NCI-H146 treated with DMSO at 0.1 percent for 48 hours (cell line): ENCODE measurements around the gene HDGFL2.

Experiments
- DNase-seq: peaks from one replicate; lab custom pipeline; 2025; ENCODE audit not compliant: unreplicated experiment; lab: John Stamatoyannopoulos, UW

Gene HDGFL2

GRCh38 chr19:4496304-4496703 is 24.2 kb downstream of the HDGFL2 start:
- no peak for DNase-seq

- DNase-seq, result no peak
Measured at GRCh38 chr19:4497770-4498389, 25.8 kb downstream of the HDGFL2 start.

GRCh38 chr19:4498694-4499093 is 26.6 kb downstream of the HDGFL2 start:
- no peak for DNase-seq

GRCh38 chr19:4499318-4499717 is 27.2 kb downstream of the HDGFL2 start:
- no peak for DNase-seq

GRCh38 chr19:4499855-4500254 is 27.8 kb downstream of the HDGFL2 start:
- no peak for DNase-seq

GRCh38 chr19:4500841-4501591 is 28.9 kb downstream of the HDGFL2 start:
- DNase-seq, result no peak

GRCh38 chr19:4501691-4502090 is 29.6 kb downstream of the HDGFL2 start:
- DNase-seq, result no peak

- no peak for DNase-seq
Measured at GRCh38 chr19:4502282-4503131, 30.4 kb downstream of the HDGFL2 start.

GRCh38 chr19:4503132-4503824 is 31.2 kb downstream of the HDGFL2 start:
- DNase-seq, result no peak

- DNase-seq, result no peak
Measured at GRCh38 chr19:4503825-4504170, 31.7 kb downstream of the HDGFL2 start.

GRCh38 chr19:4504297-4504701 is 32.2 kb downstream of the HDGFL2 start:
- DNase-seq, result no peak

- DNase-seq, result no peak
Measured at GRCh38 chr19:4504891-4505569, 32.9 kb downstream of the HDGFL2 start.

GRCh38 chr19:4505570-4506448 is 33.7 kb downstream of the HDGFL2 start:
- no peak for DNase-seq

GRCh38 chr19:4506449-4507149 is 34.5 kb downstream of the HDGFL2 start:
- no peak for DNase-seq

GRCh38 chr19:4507150-4507452 is 35.0 kb downstream of the HDGFL2 start:
- no peak for DNase-seq

GRCh38 chr19:4507804-4508203 is 35.7 kb downstream of the HDGFL2 start:
- DNase-seq, result no peak

- no peak for DNase-seq
Measured at GRCh38 chr19:4508698-4509097, 36.6 kb downstream of the HDGFL2 start.

GRCh38 chr19:4510435-4511255 is 38.5 kb downstream of the HDGFL2 start:
- no peak for DNase-seq
